MCF 10A (cell line): ENCODE results near the gene IRGC. TPM values are rescaled to one million over a fixed set of nuclear protein-coding genes. Genes with fewer than 3 reads are reported as not detected.

Experiments
- BruUV-seq: library from RNA; stranded (reverse); fragments of 400-500 nt; replicated peaks from 2 replicates; lab custom pipeline; 2021; lab: Mats Ljungman, UMichigan
- CTCF ChIA-PET: fragments of 300-600 bp; sonication (Branson Sonifier 250); formaldehyde crosslinking; extraction: SDS; loops from one replicate; lab custom pipeline; 2021; ENCODE audit warnings: antibody characterized with exemption, inconsistent platforms; lab: Yijun Ruan, JAX
- POLR2A ChIA-PET: fragments of 300-600, 350-650 bp; sonication (Branson Sonifier 250); formaldehyde crosslinking; extraction: SDS; loops from one replicate; lab custom pipeline; 2020; ENCODE audit warnings: antibody characterized with exemption, inconsistent platforms; lab: Yijun Ruan, JAX
- DNase-seq: peaks from one replicate; pipeline ENCODE4 v3.0.0-alpha.2; 2018; ENCODE audit not compliant: unreplicated experiment
- H3K27ac Mint-ChIP-seq: one replicate; pipeline ENCODE4 v1.8.0; 2022; ENCODE audit warnings: mild to moderate bottlenecking, low read depth, mixed read lengths; ENCODE audit not compliant: unreplicated experiment
- H3K27me3 Mint-ChIP-seq: one replicate; pipeline ENCODE4 v1.8.0; 2022; ENCODE audit warnings: mixed read lengths; ENCODE audit not compliant: insufficient read depth, unreplicated experiment
- H3K36me3 Mint-ChIP-seq: one replicate; pipeline ENCODE4 v1.8.0; 2022; ENCODE audit warnings: mild to moderate bottlenecking, moderate library complexity, mixed read lengths; ENCODE audit not compliant: insufficient read depth, unreplicated experiment
- H3K4me1 Mint-ChIP-seq: one replicate; pipeline ENCODE4 v1.8.0; 2022; ENCODE audit warnings: mixed read lengths; ENCODE audit not compliant: insufficient read depth, unreplicated experiment
- H3K4me3 Mint-ChIP-seq: one replicate; pipeline ENCODE4 v1.8.0; 2022; ENCODE audit warnings: mild to moderate bottlenecking, moderate library complexity, mixed read lengths; ENCODE audit not compliant: unreplicated experiment
- H3K9me3 Mint-ChIP-seq: one replicate; pipeline ENCODE4 v1.8.0; 2022; ENCODE audit warnings: mixed read lengths; ENCODE audit not compliant: unreplicated experiment
- intact Hi-C: fragments of 100-400 bp; cut with micrococcal nuclease; formaldehyde crosslinking; loops from 2 replicates; pipeline ENCODE4 v1.14.1; 2022
- total RNA-seq: library from RNA; stranded (reverse); gene quantifications from 2 replicates; pipeline ENCODE4 v1.2.3, GENCODE V29; 2022
- TF ChIP-seq, protein P1 (sequence below): fragments of 200-600 bp; IDR thresholded peaks from one replicate; pipeline ENCODE4 v1.8.0; 2022; ENCODE audit warnings: antibody characterized with exemption, mild to moderate bottlenecking; ENCODE audit not compliant: unreplicated experiment

Gene IRGC
- total RNA-seq, 1 experiment from 2014 or later = not detected

DNA sequence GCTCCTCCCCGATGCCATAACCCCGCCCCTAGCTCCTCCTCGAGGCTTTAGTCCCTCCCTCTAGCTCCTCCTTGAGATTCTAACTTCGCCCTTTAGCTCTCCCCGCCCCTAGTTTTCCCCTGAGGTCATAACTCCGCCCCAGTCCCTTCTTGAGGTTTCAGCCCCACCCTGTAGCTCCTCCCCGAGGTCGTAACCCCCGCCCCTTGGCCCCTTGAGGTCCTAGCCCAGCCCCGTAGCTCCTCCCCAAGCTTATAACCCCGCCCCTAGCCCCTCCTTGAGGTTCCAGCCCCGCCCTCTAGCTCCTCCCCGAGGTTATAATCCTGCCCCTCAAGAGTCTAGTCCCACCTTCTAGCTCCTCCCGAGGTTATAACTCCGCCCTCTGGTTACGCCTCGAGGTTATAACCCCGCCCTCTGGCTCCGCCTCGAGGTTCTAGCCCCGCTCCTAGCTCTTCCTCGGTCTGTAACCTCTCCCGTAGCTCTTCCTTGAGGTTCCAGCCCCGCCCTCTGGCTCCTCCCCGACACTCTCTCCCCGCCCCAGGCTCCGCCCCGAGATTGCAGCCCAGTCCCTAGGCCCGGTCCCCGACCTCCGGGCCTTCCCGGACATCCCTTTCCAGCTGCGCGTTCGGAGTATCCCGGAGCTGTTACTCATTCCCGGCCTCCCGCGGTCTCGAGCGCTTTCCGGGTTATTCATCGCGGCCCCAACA is 47.3 kb upstream of the IRGC start:
- ChIA-PET POLR2A (interaction anchor here (0.6 to 4.1 kb wide), 26 partner anchors 9 to 1452 kb away, joined by 3 to 53 read pairs (median 6); partner anchors contain the start of genes IRGQ, KCNN4, SMG9 and ZNF428), CTCF (interaction anchor here (0.5 to 3.3 kb wide), 18 partner anchors 15 to 902 kb away, joined by 3 to 20 read pairs (median 4); no protein-coding TSS in a partner anchor)
- Mint-ChIP-seq H3K36me3 (peaks cover 47% of the 10 kb centered on the region), H3K4me1 (peaks cover 24% of the 10 kb centered on the region), H3K9me3 (no peaks in the 10 kb centered on the region), H3K27ac (peak overlapping the region; percentile 79), H3K27me3 (no peaks in the 10 kb centered on the region), H3K4me3 (peak overlapping the region; percentile 78)
- intact Hi-C loops = loop anchor here (1.0 to 10.0 kb wide), 4 partner anchors 32 to 134 kb away; partner anchors contain the start of gene ZNF575
- peak; percentile 100 for DNase-seq
- TF ChIP-seq, protein P1, sequence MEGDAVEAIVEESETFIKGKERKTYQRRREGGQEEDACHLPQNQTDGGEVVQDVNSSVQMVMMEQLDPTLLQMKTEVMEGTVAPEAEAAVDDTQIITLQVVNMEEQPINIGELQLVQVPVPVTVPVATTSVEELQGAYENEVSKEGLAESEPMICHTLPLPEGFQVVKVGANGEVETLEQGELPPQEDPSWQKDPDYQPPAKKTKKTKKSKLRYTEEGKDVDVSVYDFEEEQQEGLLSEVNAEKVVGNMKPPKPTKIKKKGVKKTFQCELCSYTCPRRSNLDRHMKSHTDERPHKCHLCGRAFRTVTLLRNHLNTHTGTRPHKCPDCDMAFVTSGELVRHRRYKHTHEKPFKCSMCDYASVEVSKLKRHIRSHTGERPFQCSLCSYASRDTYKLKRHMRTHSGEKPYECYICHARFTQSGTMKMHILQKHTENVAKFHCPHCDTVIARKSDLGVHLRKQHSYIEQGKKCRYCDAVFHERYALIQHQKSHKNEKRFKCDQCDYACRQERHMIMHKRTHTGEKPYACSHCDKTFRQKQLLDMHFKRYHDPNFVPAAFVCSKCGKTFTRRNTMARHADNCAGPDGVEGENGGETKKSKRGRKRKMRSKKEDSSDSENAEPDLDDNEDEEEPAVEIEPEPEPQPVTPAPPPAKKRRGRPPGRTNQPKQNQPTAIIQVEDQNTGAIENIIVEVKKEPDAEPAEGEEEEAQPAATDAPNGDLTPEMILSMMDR = no peak
- BruUV-seq = no TSS peak

DNA sequence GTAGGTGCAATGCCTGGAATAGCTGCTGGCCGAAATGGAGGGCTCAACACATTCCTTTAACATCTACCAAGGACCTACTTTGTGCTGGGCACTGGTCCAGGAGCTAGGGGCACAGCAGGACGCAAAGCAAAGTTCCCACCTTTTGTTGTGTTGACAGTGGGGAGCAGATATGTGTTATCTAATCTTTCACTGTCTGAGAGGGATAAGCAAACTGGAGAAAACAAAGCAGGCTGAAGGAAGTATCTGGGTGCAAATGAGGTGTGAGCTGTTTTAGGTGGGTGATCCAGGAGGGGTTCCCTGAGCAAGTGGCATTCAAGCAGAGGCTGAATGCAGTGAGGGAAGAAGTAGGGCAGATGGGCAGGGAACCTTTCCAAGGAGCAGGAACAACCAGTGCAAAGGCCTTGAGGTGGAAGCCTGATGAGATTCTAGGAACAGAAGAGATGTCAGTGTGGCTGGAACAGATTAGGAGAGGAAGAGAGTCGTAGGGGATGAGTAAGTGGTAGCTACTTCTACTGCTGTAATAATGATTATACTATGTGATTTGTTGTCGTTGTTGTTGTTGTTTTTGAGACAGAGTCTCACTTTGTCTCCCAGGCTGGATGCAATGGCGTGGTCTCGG is 43.7 kb upstream of the IRGC start:
- ChIA-PET POLR2A (interaction anchor here (2.9 kb wide), 1 partner anchor 29 kb away, joined by 11 read pairs; no protein-coding TSS in a partner anchor), CTCF (no interaction called here)
- TF ChIP-seq, protein P1 = no peak
- intact Hi-C loops = no loop called here
- BruUV-seq = no TSS peak
- Mint-ChIP-seq H3K9me3 (no peaks in the 10 kb centered on the region), H3K4me1 (peaks cover 35% of the 10 kb centered on the region), H3K4me3 (no peak overlapping the region), H3K27me3 (no peaks in the 10 kb centered on the region), H3K36me3 (peaks cover 18% of the 10 kb centered on the region), H3K27ac (no peak overlapping the region)
- no peak for DNase-seq

DNA sequence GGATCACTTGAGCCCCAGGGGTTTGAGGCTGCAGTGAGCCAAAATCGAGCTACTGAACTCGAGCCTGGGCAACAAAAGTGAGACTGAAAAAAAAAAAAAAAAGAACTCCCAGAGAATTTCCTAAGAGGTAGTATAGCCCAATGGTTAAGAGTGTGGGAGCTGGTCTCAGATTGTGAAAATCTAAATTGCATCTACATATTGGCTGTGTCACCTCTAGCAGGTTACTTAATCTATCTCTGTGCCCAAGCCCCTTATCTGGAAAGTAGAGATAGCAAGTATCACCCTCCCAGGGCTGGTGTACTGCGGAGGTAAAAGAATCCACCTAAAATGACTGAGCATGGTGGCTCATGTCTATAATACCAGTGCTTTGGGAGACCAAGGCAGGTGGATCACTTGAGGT is 42.2 kb upstream of the IRGC start:
- Mint-ChIP-seq H3K4me3 (no peak overlapping the region), H3K4me1 (peaks cover 25% of the 10 kb centered on the region), H3K27me3 (no peaks in the 10 kb centered on the region), H3K27ac (no peak overlapping the region), H3K36me3 (peaks cover 4% of the 10 kb centered on the region), H3K9me3 (no peaks in the 10 kb centered on the region)
- POLR2A ChIA-PET = interaction anchor here (1.2 kb wide), 1 partner anchor 136 kb away, joined by 3 read pairs; no protein-coding TSS in a partner anchor
- CTCF ChIA-PET = interaction anchor here (0.9 to 1.4 kb wide), 2 partner anchors 21 to 85 kb away, joined by 3 read pairs; no protein-coding TSS in a partner anchor
- intact Hi-C loops = no loop called here
- TF ChIP-seq, protein P1 = no peak
- no TSS peak for BruUV-seq
- DNase-seq = no peak

- no peaks in the 10 kb centered on the region for H3K36me3 Mint-ChIP-seq
- intact Hi-C loops = no loop called here
- TF ChIP-seq, protein P1 = no peak
- no peak overlapping the region for H3K4me3 Mint-ChIP-seq
- BruUV-seq = no TSS peak
- H3K27me3 Mint-ChIP-seq = no peaks in the 10 kb centered on the region
- no peak overlapping the region for H3K27ac Mint-ChIP-seq
- ChIA-PET POLR2A (interaction anchor here (0.6 to 1.2 kb wide), 6 partner anchors 27 to 328 kb away, joined by 3 to 5 read pairs (median 3); partner anchors contain the start of genes IRGQ and ZNF576), CTCF (interaction anchor here (0.7 to 1.4 kb wide), 4 partner anchors 20 to 85 kb away, joined by 3 to 4 read pairs (median 3); no protein-coding TSS in a partner anchor)
- peaks cover 25% of the 10 kb centered on the region for H3K4me1 Mint-ChIP-seq
- no peak for DNase-seq
- no peaks in the 10 kb centered on the region for H3K9me3 Mint-ChIP-seq
These were observed 41.7 kb upstream of the IRGC start for GRCh38 chr19:43674183-43674582.
